ENCODE results near the gene NFATC3. TPM values are rescaled to one million over a fixed set of nuclear protein-coding genes. Genes with fewer than 3 reads are reported as not detected.

Gene NFATC3
- total RNA-seq, 2 experiments from 2014 or later: 208 to 209 TPM

DNA sequence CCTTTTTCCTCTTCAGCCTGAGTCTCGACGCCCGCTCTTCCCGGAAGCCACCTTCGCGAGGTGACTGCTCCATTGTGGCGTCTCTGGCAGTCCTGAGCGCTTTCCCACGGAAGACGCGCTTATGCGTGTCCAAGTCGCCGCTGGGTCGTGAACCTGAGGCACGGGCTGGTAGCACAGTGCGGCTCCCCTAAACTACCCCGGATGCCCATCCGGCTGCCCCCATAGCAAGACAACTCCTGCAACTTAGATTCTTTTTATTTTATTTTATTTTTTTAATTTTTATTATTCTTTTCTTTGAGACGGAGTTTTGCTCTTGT is 152.8 kb downstream of the NFATC3 start:
- H3K4me3 Mint-ChIP-seq: peak overlapping the region; percentile 96
- DNase-seq: no peak
- peak overlapping the region; percentile 85 for H3K27ac Mint-ChIP-seq
- CTCF ChIA-PET: interaction anchor here (1.2 to 2.4 kb wide), 4 partner anchors 10 to 90 kb away, joined by 4 to 12 read pairs (median 7); partner anchors contain the start of gene SLC7A6
- H3K27me3 Mint-ChIP-seq: peaks cover 4% of the 10 kb centered on the region
- H3K36me3 Mint-ChIP-seq (ENCODE audit: low read depth): peaks cover 3% of the 10 kb centered on the region
- POLR2A ChIA-PET: interaction anchor here (1.8 kb wide), 1 partner anchor 73 kb away, joined by 4 read pairs; the partner anchor contains the start of genes PRMT7 and SLC7A6OS
- no peaks in the 10 kb centered on the region for H3K9me3 Mint-ChIP-seq
- H3K4me1 Mint-ChIP-seq: peaks cover 32% of the 10 kb centered on the region

DNA sequence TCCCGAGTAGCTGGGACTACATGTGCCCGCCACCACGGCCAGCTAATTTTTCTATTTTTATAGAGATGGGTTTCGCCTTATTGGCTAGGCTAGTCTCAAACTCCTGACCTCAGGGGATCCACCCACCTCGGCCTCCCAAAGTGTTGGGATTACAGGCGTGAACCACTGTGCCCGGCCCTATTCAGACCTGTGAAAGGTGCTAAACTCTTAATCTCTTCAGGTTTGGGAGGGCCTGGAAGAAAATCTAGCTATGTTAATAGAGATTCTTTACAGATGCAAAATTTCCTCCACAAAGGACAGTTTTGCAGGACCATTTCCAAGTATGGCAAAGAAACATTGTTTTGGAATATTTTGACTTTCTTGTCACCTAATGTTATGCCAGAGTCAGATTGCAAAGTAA is 156.9 kb downstream of the NFATC3 start:
- POLR2A ChIA-PET: no interaction called here
- Mint-ChIP-seq H3K9me3 (no peaks in the 10 kb centered on the region), H3K4me3 (no peak overlapping the region), H3K27ac (no peak overlapping the region), H3K4me1 (peaks cover 39% of the 10 kb centered on the region), H3K27me3 (peaks cover 1% of the 10 kb centered on the region), H3K36me3 (ENCODE audit: low read depth) (no peaks in the 10 kb centered on the region)
- DNase-seq: no peak
- CTCF ChIA-PET: interaction anchor here (0.7 to 3.6 kb wide), 6 partner anchors 20 to 1046 kb away, joined by 3 to 15 read pairs (median 4); partner anchors contain the start of gene SLC7A6

DNA sequence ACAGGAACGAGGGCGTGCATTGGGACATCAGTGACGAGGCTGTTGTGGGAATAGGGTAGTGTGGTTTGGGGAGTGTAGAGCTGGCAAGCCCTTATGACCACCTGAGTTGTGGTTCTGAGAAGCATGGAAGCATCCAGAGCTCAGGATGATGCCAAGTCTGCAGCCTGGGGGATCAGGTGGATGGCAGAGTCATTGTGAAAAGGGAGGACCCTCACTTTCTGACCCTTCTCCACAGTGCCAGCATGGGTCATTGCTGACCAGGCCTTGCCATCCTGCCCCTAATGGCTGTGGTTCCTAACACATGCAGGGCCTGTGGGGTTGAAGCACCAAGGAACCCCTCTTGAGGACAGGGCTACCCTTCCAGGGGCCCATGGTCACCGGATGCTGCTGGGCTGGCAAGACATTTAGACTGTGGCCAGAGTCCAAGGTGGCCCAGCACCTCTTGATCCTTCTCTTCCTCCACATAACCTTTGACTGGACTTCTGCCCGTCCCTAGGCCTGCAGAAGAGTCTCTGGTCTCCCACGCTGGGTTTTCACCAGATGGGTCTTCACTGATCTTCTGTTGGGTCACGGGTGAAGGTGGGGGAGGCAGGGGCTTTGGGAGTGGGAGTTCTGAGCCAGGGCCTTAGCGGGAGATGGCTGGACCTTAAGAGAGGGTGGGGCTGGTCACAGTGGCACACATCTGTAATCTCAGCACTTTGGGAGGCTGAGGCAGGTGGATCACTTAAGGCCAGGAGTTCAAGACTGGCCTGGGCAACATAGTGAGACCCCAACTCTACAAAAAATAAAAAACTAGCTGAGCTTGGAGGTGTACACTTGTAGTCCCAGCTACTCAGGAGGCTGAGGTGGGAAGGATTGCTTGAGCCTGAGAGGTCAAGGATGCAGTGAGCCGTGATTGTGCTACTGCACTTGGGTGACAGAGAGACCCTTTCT is 158.0 kb downstream of the NFATC3 start:
- H3K4me1 Mint-ChIP-seq: peaks cover 30% of the 10 kb centered on the region
- H3K36me3 Mint-ChIP-seq (ENCODE audit: low read depth): no peaks in the 10 kb centered on the region
- CTCF ChIA-PET: interaction anchor here (0.7 to 3.6 kb wide), 8 partner anchors 15 to 1045 kb away, joined by 3 to 19 read pairs (median 6); partner anchors contain the start of gene SLC7A6
- H3K4me3 Mint-ChIP-seq: peak overlapping the region; percentile 96
- peaks cover 1% of the 10 kb centered on the region for H3K27me3 Mint-ChIP-seq
- H3K9me3 Mint-ChIP-seq: no peaks in the 10 kb centered on the region
- POLR2A ChIA-PET: interaction anchor here (0.6 to 0.7 kb wide), 2 partner anchors 33 to 139 kb away, joined by 3 to 5 read pairs; no protein-coding TSS in a partner anchor
- DNase-seq: no peak
- no peak overlapping the region for H3K27ac Mint-ChIP-seq

DNA sequence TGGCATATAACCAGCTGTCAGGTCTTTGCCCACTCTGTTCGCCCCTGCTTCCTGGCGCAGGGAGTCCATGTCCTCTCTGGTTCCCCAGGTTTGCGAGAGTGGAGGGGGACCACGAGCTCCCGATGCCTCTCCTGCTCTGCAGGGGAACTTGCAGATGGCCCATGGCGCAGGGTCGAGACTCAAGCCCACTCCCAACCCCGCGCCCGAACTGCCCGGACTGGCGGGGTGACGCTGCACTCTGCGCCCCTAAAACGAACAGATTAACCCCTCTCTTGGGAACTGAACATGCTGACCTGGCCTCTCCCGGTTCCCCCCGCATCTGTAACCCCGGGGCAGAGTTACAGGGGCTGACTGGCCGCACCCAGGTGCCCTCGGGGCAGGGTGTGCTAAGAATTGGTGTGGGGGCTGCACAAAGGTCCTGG is 159.3 kb downstream of the NFATC3 start:
- Mint-ChIP-seq H3K9me3 (no peaks in the 10 kb centered on the region), H3K27ac (peak overlapping the region; percentile 79), H3K4me3 (peak overlapping the region; percentile 96), H3K4me1 (peaks cover 25% of the 10 kb centered on the region), H3K36me3 (ENCODE audit: low read depth) (no peaks in the 10 kb centered on the region), H3K27me3 (peaks cover 1% of the 10 kb centered on the region)
- no peak for DNase-seq
- ChIA-PET POLR2A (interaction anchor here (0.9 to 2.3 kb wide), 7 partner anchors 8 to 308 kb away, joined by 3 to 11 read pairs (median 4); partner anchors contain the start of genes ESRP2, PRMT7, PSMB10 and SLC7A6), CTCF (interaction anchor here (0.7 to 3.6 kb wide), 5 partner anchors 13 to 84 kb away, joined by 5 to 19 read pairs (median 8); partner anchors contain the start of gene SLC7A6)

DNA sequence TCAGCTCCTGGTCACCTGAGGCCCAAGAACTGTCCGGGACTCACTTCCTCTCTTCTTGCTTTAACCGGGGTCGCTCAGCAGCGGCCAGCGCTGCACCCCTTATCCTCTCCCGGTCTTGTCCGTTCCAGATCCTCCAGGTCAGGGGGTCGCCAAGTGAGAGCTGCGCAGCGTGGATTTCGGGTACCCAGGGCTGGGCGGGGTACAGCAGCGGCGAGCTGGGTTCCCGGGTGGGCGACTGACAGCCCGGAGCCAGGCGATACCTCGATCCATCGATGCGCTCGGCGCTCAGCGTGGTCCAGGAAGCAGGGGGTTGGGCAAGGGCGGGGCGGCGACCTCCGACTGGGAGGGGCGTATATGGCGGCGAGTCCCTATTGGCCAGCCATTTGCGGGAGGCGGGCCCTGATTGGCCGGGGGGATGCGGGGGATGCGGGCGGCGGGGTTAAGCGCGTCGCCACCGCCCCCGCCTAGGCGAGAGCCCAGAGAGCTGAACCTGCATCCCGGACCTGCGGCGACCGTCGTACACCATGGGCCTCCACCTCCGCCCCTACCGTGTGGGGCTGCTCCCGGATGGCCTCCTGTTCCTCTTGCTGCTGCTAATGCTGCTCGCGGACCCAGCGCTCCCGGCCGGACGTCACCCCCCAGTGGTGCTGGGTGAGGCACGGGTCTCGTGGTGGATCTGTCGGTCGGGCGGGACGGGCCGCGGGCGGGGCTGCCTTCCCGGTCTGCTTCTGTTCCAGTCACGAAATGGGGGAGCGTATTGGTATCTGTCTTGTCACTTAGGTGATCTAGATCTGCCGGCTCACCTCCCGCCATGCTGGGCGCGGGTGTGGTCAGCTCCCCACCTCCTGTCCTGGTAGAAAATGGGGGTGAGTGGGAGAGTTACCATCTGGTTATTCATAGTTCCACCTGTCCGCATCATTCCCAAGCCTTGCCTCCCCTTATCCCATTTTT is 160.0 kb downstream of the NFATC3 start, which contains the start of gene PLA2G15:
PLA2G15 (plus strand) TSS at position 471 of the 951 bp plus-strand sequence; CDS start at position 525, 54 bp downstream.
- no peaks in the 10 kb centered on the region for H3K36me3 Mint-ChIP-seq (ENCODE audit: low read depth)
- H3K27me3 Mint-ChIP-seq: peaks cover 1% of the 10 kb centered on the region
- peak within 1 kb of the TSS; percentile 96 for H3K4me3 Mint-ChIP-seq
- CTCF ChIA-PET: interaction anchor here (0.9 to 3.6 kb wide), 5 partner anchors 13 to 83 kb away, joined by 3 to 19 read pairs (median 8); partner anchors contain the start of genes PRMT7 and SLC7A6
- H3K27ac Mint-ChIP-seq: peak within 1 kb of the TSS; percentile 79
- POLR2A ChIA-PET: interaction anchor here (0.7 to 2.3 kb wide), 11 partner anchors 9 to 411 kb away, joined by 3 to 11 read pairs (median 4); partner anchors contain the start of genes ESRP2, PRMT7, SLC7A6 and SLC7A6OS
- H3K4me1 Mint-ChIP-seq: peaks cover 23% of the 10 kb centered on the region
- peak; percentile 96 for DNase-seq
- H3K9me3 Mint-ChIP-seq: no peaks in the 10 kb centered on the region

DNA sequence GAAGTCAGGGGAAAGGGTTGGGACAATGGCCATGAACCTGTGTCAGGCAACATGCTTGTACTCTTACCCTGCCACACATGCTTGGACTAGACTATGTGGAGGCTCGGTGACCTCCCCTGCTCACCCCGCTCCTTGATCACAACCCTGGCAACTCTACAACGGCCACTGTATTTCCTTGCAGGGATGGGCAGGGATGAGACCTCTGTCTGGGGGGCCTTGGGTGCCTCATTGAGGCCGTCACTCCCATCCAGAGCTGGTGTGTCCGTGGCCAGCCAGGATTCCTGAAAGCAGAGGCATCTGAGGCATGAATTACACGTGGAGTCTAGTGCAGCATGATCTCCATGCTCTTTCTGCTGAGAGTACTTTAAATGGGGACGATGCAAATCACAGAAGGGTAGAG is 161.0 kb downstream of the NFATC3 start:
- DNase-seq: no peak
- Mint-ChIP-seq H3K27me3 (peaks cover 1% of the 10 kb centered on the region), H3K4me3 (peak overlapping the region; percentile 96), H3K4me1 (peaks cover 23% of the 10 kb centered on the region), H3K36me3 (ENCODE audit: low read depth) (peaks cover 3% of the 10 kb centered on the region), H3K9me3 (no peaks in the 10 kb centered on the region), H3K27ac (no peak overlapping the region)
- ChIA-PET CTCF (interaction anchor here (1.2 to 3.6 kb wide), 4 partner anchors 15 to 83 kb away, joined by 3 to 19 read pairs (median 10); partner anchors contain the start of genes PRMT7 and SLC7A6), POLR2A (interaction anchor here (1.1 to 2.3 kb wide), 4 partner anchors 10 to 65 kb away, joined by 3 to 9 read pairs (median 6); partner anchors contain the start of genes ESRP2, PRMT7 and SLC7A6OS)

DNA sequence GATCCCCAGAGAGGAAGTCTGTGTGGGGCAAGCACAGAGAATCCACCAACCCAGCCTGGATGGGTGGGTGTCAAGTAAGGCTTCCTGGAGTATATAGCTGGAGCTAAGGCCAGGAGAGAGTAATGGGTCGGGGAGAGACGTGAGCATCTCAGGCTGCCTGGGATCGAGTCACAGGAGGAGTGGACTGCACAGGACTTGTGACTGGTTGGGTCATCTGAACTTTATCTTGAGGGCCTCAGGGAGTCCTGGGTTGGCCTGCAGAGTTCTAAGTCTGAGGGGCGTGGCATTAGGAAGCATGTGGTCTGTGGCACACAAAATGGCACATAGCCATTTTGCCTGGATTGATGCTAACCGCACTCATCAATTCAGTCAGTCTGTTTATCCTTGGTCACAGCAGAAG is 161.5 kb downstream of the NFATC3 start:
- Mint-ChIP-seq H3K9me3 (no peaks in the 10 kb centered on the region), H3K27ac (no peak overlapping the region), H3K4me3 (no peak overlapping the region), H3K4me1 (peaks cover 23% of the 10 kb centered on the region), H3K36me3 (ENCODE audit: low read depth) (peaks cover 3% of the 10 kb centered on the region), H3K27me3 (peaks cover 1% of the 10 kb centered on the region)
- no peak for DNase-seq
- ChIA-PET CTCF (interaction anchor here (1.4 to 3.3 kb wide), 2 partner anchors 15 to 17 kb away, joined by 4 to 19 read pairs; partner anchors contain the start of gene SLC7A6), POLR2A (interaction anchor here (0.6 to 2.3 kb wide), 4 partner anchors 11 to 73 kb away, joined by 3 to 9 read pairs (median 4); partner anchors contain the start of genes ESRP2, PRMT7 and SLC7A6OS)

DNA sequence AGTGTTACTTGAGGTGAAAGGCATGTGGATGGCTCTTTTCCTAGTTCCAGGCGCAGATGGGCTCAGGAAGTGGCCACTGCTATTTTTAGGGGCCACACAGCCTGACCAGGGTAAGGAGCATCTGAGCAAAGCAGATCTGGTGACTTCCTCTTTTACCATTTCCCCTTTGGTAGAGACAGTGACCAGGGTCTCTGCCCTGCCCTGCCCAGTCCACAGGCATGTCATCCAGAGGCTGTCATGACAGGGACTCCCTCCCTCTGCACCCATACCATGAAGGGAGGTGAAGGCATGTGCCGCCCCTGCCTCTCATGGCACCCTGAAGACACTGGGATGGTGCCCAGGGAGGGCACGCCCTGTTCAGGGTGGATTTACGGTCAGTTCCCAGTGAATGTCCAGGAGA is 162.2 kb downstream of the NFATC3 start:
- H3K36me3 Mint-ChIP-seq (ENCODE audit: low read depth): peaks cover 3% of the 10 kb centered on the region
- H3K9me3 Mint-ChIP-seq: no peaks in the 10 kb centered on the region
- POLR2A ChIA-PET: no interaction called here
- CTCF ChIA-PET: interaction anchor here (5.8 kb wide), 1 partner anchor 15 kb away, joined by 60 read pairs; the partner anchor contains the start of gene SLC7A6
- peaks cover 1% of the 10 kb centered on the region for H3K27me3 Mint-ChIP-seq
- H3K4me1 Mint-ChIP-seq: peaks cover 23% of the 10 kb centered on the region
- H3K27ac Mint-ChIP-seq: no peak overlapping the region
- no peak for DNase-seq
- no peak overlapping the region for H3K4me3 Mint-ChIP-seq

DNA sequence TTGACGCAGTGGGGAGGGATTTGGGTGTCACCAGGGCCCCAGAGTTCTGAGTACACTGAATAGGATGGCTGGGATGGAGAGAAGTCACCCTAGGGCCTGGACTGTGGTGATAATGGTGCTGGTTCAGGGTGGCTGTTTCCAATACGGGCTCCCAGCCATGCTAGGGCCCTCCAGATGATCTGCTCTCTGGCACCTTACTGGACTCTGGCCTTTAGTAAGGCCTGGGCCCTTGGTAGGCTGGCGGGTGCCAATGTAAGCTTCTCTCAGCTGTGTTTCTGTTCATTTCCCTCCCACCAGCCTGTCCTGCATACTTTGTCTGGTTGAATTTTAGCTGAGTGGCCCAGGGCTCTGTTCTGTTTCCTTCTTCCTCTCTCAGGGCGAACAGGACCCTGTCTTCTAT is 162.8 kb downstream of the NFATC3 start:
- Mint-ChIP-seq H3K4me3 (no peak overlapping the region), H3K36me3 (ENCODE audit: low read depth) (peaks cover 3% of the 10 kb centered on the region), H3K27me3 (peaks cover 1% of the 10 kb centered on the region), H3K4me1 (peaks cover 23% of the 10 kb centered on the region), H3K9me3 (no peaks in the 10 kb centered on the region), H3K27ac (no peak overlapping the region)
- DNase-seq: no peak
- POLR2A ChIA-PET: no interaction called here
- CTCF ChIA-PET: interaction anchor here (1.3 to 5.8 kb wide), 2 partner anchors 9 to 14 kb away, joined by 4 to 60 read pairs; partner anchors contain the start of gene SLC7A6

DNA sequence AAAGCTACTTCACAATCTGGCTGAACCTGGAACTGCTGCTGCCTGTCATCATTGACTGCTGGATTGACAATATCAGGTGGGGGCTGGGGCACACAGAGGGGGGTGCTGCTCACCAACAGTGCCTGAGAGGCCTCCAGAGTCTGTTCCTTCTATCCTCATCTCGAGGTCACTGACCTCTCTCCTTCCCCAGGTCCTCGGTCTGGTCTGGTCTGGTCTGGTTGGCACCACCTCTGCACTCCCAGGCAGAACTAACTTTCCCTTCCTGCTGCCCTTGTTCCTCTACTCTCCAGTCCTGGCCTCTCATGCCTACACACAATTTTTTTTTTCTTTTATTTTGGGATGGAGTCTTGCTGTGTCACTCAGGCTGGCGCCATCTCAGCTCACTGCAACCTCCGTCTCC is 164.2 kb downstream of the NFATC3 start:
- Mint-ChIP-seq H3K27me3 (peaks cover 1% of the 10 kb centered on the region), H3K4me3 (no peak overlapping the region), H3K9me3 (no peaks in the 10 kb centered on the region), H3K4me1 (peaks cover 22% of the 10 kb centered on the region), H3K36me3 (ENCODE audit: low read depth) (peaks cover 3% of the 10 kb centered on the region), H3K27ac (no peak overlapping the region)
- POLR2A ChIA-PET: no interaction called here
- DNase-seq: no peak
- CTCF ChIA-PET: interaction anchor here (5.8 kb wide), 1 partner anchor 13 kb away, joined by 60 read pairs; the partner anchor contains the start of gene SLC7A6

DNA sequence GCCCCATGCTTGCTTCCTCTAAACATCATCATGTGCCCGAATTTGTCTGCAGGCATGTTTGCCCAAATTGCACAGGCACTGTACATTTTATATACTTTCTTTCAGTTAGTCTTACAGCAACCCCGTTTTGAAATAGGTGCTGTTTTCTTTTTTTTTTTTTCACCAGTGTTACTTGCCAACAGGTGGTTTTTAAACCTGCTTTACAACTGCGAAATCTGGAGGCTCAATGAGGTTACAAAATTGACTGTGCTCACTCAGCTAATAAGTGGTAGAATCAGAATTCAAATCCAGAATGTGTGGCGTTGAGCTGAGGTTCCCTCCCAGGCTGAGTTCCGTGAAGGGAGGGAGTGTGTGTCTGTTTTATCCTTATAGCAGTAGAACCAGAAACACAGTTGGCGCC is 165.8 kb downstream of the NFATC3 start:
- peaks cover 3% of the 10 kb centered on the region for H3K36me3 Mint-ChIP-seq (ENCODE audit: low read depth)
- peaks cover 11% of the 10 kb centered on the region for H3K4me1 Mint-ChIP-seq
- POLR2A ChIA-PET: interaction anchor here (1.3 to 1.5 kb wide), 2 partner anchors 9 to 15 kb away, joined by 3 to 4 read pairs; partner anchors contain the start of gene ESRP2
- H3K9me3 Mint-ChIP-seq: no peaks in the 10 kb centered on the region
- no peak overlapping the region for H3K27ac Mint-ChIP-seq
- H3K27me3 Mint-ChIP-seq: no peaks in the 10 kb centered on the region
- DNase-seq: no peak
- H3K4me3 Mint-ChIP-seq: no peak overlapping the region
- CTCF ChIA-PET: interaction anchor here (0.7 to 5.8 kb wide), 3 partner anchors 11 to 167 kb away, joined by 3 to 60 read pairs (median 3); partner anchors contain the start of gene SLC7A6
